ENCODE data around the gene RPTOR.
"Not testable (repeated sequence)": the region's sequence is repeated elsewhere in the genome, so short reads cannot be mapped to it uniquely, and the experiment has no call there.

The RPTOR gene

DNA sequence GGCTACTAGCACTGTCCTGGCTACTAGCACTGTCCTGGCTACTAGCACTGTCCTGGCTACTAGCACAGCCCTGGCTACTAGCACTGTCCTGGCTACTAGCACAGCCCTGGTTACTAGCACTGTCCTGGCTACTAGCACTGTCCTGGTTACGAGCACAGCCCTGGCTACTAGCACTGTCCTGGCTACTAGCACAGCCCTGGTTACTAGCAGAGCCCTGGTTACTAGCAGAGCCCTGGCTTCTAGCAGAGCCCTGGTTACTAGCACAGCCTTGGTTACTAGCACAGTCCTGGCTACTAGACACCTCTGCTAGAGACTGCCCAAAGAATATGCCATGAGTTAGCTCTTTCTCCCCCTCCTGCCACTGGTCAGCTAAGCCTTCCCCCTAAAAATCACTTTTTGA is 200.1 kb downstream of the RPTOR start:
- not testable (repeated sequence) for DNase-seq (ENCODE audit: low read depth)

DNA sequence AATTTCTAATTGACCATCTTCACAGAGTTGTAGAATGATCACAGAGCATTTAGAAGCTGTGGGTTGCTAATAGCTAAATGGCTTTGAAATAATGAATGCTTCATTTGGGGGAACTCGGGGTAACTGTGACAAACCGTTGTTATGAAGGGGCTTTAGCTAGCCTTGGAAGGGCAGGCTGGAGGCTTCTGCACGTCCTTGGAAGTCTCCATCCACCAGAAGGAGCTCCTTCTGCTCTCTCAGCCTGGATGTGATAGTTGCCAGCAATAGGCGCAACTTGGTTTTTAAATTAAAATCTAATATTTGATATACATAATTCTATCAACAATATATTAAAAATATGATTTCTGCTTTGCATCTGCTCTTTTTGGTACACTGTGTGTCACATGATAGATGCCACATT is 200.5 kb downstream of the RPTOR start:
- DNase-seq (ENCODE audit: low read depth), result no peak

DNA sequence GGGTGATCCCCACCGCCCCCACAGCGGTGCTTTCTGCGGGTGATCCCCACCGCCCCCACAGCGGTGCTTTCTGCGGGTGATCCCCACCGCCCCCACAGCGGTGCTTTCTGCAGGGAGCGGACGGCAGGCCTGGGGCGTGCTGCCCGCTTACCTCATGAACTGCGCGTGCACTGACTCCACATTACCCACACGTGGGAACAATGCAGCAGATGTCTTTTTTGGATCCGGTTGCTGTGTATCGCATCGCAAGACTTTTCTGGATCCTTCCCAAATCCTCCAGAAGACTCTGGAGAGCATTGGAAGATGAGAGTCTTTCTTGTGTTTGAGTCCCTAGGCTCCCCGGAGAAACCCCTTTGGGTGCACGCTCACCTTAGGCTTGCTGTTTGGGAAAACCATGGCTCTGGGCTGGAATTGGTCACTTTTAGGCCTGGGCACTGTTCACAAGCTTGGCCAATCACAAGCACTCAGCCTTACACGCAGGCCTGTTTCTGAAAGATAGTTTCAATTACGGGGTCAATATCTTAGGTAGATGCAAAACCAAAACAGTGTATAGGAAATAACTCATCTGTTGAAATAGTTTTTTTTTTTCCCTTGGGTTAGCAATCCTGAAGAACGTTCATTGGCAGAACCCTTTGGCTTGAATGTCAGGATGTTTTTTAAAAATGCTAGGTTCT is 201.8 kb downstream of the RPTOR start:
- DNase-seq (ENCODE audit: low read depth), result no peak

DNA sequence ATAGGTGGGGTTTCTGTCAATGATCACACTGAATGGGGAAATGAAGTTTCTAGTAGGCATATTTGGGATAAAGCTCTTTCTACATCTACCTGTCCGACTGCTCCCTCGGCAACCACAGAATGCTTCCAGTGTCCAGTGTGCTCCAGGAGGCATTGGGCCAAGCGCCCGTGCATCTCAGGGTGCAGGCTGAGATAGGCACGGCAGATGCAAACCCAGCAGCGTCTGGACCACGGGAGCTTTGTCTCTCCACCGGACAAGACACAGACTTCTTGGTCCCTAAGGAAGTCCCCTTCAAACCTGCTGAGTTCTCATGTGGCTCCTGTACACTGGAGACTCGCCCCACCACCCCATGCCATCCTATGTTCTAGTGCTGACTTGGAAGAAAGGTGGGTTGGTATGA is 202.8 kb downstream of the RPTOR start:
- no peak for DNase-seq (ENCODE audit: low read depth)

DNA sequence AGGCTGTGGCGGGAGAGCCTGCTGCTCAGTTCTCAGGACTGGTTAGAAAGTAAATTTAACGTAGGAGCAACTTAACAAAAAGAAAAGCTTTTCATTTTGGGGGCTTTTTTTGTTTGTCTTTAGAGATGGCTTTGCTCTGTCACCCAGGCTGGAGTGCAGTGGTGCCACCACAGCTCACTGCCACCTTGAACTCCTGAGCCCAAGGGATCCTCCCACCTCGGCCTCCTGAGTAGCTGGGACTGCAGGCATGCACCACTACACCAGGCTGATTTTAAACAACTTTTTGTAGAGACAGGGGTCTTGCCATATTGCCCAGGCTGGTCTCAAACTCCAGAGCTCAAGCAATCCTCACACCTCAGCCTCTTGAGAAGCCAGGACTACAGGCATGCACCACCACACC is 205.0 kb downstream of the RPTOR start:
- no peak for DNase-seq (ENCODE audit: low read depth)

DNA sequence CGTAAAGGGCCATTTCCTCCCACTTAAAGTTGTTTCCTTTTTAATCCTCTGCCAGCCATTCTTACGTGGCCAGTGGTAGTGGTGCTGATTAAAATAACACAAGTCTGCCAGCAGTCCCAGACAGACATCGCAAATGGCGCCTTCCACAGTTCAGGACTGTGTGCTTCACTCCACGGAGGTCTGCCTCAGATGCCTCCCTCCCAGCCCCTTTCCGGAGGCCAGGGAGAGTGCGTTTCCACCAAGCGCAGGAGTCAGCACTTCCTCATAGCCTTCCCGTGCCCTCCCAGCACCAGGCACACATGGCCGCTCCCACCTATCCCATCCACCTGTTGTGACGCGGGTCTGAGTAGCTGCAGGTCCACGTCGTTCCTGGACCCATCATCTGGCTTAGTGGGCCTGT is 205.6 kb downstream of the RPTOR start:
- DNase-seq (ENCODE audit: low read depth), result no peak

DNA sequence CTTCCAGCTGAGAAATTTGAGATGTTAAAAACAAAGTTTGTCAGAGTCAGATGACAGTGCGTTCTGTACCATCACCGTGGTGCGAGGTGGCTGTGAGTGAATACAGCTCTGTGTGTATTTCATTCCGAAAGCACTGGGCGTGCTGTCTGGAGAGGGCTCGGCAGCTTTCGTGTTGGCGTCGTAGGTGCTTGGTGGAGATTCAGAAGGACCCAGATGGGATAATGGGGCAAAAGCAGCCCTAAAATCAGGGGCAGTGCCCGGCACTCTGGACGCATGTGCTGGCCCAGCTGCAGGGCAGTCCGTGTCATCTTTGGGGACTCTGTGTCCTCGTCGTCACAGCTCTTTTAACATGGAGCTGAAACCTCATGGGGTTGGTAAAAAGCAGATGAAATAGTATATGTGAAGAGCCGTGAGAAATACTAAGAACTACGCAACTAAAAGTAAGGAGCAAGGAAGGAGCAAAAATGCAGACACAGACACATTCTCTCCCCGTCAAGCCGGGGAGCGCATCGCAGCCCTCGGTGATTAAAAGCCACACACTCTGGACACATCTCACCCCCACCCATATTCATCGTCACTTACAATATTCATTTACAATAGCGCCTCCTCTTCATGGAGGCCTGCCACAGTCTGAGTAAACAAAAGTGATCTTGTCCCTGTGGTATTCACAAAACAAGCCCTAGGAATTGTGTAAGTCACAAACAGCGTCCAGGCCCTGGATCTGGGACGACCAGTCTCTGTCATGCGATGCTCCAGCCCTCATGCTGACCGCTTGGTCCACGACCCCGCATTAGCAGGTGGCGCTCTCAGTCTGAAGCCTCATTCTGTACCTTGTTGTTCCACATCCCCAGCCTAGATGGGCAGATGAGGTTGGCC is 206.7 kb downstream of the RPTOR start:
- DNase-seq (ENCODE audit: low read depth), result no peak

DNA sequence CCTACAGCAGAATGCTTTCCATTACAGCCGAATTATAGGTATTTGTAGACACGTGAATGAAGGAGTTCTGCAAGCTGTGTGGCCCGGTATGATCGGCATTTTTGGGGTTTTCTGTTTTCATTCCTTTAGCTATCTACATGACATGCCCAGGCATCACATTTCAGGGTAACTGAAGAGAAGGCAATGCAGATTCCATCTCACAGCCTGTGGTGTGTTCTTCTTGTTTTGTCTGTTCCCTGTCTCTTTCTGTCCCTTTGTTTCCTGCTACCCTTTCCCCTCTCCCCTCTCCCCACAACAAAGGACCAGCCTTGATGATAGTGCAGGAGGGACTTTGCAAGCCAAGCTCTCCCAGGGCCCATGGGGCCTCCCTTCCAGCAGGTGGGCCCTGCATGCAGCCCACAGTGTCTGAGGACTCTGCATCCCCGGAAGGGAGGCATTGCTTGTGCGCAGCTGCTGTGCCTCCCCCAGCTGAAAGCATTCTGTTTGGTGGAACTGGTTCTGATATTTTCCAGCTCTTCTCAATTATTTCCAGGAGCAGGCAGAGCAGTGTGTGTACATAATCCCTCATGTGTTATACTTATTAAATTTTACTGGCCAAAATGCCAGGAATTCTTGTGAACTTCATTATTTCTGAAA is 207.4 kb downstream of the RPTOR start:
- DNase-seq (ENCODE audit: low read depth), result no peak

DNA sequence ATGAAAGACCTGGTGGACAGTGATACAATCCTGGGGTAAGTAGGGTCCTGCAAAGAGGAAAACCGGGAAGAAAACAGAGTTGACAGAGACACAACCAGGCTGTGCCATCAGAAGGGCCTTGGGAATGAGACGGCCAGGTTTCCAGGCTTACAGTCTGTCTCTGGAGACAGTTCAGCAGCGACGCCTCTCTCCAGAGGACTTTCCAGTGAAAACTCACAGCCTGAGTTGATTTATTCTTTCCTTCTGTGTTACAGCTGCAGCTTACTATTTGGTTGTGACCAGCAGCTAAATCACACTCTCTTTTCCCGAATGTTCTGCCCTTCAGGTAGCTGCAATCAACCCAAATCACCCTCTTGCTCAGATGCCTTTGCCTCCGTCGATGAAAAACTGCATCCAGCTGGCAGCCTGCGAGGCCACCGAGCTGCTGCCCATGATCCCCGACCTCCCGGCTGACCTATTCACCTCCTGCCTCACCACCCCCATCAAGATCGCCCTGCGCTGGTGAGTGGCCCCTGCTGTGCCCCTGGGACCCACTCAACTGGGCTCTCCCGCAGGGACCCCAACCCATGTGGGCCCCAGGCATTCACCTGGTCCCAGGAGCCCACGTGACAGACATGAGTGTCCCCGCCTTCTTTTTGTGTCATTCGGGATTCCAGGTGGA is 209.2 kb downstream of the RPTOR start:
- DNase-seq (ENCODE audit: low read depth), result no peak

DNA sequence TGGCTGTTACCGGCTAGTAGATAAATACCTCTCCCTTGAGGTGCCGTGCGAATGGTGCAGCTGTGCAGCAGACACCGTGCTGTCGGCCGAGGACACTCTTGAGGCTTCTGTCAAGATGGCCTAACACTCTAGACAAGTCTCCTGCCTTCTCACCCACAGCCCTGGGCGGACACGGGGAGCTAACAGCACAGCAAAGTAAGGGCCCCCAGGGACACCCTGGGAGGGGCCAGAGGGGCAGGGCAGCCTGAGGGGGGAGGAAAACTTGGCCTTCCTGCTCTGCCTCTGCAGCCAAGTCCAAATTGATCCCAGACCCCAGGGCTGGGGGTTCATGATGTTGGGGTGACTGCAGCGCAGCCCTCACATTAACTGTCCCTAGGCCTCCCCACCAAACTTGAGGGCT is 210.2 kb downstream of the RPTOR start:
- DNase-seq (ENCODE audit: low read depth), result no peak

DNA sequence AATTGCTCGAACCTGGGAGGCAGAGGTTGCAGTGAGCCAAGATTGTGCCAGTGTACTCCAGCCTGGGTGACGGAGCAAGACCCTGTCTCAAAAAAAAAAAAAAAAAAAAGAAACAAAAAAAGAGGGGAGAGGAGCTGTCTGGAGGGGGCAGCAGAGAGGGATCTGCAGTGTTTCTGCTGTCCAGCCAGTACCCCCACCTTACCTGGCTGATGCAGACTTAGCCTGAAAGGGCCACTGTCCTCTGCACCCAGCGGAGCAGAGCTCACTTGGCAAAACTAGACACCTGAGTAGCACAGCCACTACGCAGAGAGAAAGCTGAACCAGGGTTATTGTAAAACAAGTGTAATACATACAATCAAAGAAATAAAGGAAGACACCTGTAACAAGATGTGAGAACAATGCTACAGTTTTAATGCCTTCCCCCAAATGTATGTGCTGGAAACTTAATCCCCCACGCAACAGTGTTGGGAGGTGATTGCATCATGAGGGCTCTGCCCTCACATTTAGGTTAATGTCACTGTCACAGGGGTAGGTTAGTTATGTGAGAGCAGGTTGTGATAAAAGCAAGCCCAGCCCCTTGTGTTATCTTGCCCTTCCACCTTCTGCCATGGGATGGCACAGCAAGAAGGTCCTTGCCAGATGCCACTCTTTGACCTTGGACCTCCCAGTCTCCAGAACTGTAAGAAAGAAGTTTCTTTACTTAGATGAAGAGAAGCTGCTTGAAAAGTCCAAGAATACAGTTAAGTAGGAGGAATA is 211.2 kb downstream of the RPTOR start:
- no peak for DNase-seq (ENCODE audit: low read depth)

DNA sequence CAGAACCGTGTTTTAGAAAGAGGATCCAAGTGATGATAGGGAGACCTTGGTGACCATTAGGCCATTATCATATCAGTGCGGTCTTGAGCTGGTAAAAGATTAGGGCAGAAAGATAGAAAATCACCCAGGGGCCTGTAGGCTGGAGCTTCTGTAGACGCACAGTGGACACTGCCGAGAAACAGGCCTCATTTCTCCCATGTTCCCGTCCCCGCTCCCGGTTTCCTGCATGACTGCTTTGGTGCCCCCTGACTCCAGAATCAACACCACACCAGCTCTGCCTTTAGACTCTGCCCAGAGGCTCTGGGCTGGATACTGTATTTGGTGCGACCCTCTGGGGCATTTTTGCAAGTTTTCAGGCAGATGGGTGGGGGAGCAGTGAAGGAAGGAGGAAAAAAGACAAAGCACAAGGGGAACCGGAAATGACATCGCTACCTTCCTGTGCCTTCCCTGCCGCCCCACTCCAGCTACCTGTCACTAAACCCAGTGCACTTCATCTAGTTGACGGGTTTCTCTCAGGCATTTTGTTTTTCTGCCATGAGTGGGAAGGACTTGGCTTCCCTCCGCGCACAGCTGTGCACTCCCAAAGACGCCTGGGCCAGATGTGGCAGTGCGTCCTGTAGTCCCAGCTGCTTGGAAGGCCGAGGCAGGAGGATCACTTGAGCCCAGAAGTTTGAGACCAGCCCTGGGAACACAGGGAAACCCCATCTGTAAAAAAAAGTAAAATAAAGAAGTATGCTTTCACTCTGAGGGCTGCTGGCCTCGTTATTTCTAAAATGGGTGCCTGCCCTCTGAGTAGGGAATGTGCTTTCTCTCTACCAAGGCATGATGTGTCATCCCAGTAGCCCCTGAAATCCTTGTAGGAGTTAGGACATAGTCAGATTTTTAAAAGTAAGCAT is 214.1 kb downstream of the RPTOR start:
- DNase-seq (ENCODE audit: low read depth), result no peak

DNA sequence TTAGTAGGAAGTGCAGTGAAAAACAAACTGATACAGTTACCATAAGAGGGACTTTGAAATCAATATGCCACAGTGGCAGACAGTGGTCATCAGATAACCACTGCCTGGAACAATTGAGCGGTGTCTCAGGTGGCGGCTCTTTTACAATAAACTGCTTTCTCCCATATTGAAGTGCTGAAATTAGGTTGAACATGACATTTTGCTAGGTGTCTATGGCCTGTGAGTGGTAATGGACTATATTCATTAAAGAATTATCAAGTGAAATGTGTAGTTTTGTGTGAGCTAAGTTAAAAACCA is 214.7 kb downstream of the RPTOR start:
- no peak for DNase-seq (ENCODE audit: low read depth)

DNA sequence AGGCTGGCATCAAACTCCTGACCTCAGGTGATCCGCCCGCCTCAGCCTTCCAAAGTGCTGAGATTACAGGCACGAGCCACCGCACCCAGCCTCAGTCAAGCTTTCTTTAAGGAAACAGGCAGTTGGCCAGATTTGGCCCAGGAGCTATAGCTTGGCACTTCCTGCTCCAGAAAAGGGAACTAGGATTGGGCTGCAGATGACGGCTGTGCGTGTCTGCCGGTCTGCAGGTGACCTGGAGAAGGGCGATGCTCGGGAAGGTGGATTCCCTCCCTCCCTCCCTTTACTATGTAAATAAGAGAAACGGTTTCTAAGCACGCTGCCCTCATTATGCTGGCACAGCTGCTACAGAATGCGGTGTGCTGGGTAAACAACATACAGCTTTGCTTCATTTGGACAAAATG is 215.9 kb downstream of the RPTOR start:
- no peak for DNase-seq (ENCODE audit: low read depth)

DNA sequence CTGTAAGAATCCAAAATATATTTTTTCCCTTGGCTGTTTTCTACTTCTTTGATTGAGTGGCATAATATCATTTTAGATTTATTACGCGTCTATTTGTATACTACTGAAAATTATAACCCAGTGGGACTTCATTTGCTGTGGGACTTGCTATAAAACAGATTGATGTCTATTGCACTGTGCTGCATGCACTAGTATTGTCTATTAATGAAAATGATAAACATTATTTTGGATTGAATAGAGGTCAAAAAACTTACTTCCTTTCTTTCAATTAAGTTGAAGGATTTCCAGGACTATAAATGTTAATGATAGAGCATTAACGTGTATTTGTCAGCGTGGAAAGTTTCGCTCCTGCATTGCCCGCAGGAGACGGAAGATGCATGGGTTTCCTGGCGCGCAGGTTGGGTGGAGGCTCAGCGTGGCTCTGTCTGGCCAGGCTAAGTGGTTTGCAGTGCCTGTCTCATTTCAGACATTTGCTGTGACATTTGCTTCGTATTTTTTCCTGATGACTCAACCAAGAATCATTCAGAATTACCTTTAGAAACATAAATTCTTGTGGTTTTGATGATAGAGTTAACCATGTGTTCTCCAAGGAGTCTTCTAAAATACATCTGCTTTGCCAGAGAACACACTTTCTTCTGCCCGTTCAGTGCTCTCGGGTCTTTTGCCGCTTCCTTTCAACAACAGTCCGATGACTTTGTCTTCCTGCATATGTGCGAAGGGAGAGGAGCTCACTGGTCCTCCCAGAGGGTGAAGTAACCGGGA is 216.7 kb downstream of the RPTOR start:
- DNase-seq (ENCODE audit: low read depth), result no peak

DNA sequence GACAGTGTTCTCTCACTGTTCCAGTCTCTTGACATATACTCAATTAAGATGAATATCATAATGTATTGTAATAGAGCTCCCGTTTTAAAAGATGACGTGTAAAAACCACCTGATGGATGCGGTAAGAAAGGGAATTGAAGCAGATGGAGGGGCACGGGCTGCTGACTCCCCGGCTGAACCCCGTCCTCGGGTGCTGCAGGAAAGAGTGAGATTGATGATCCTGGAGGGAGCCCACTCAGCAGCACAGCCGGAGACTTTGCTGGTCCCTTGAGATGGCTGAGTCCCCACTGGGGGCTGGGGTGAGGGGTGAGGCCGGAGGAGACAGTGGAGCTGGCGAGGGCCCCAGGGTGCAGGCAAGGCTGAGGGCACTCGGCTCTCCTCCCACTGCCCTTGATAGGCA is 217.4 kb downstream of the RPTOR start:
- DNase-seq (ENCODE audit: low read depth), result no peak

DNA sequence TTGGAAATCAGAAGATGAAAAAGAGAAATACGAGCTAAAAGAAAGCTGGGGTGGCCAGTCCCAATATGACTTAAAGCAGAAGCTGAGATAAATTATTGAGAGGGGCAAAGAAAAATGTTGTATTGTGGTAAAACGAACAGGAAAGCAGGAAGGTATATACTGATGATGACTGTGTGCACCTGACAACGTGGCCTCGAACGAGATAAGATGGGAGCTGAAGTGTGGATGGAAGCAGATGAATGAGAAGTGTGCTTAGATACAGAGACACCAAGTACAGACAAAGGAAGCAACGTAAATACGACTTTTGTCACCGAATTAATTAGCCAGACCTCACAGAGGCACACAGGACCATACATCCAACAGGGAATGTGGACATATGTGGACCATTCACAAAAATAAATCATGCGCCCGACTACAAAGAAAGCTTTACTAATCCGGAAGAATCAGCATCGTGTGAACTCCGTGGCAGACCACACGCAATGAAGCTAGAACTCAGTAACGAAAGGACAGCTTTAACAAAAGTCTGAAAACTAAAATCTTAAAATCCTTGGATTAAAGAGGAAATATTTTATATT is 218.7 kb downstream of the RPTOR start:
- DNase-seq (ENCODE audit: low read depth), result no peak

DNA sequence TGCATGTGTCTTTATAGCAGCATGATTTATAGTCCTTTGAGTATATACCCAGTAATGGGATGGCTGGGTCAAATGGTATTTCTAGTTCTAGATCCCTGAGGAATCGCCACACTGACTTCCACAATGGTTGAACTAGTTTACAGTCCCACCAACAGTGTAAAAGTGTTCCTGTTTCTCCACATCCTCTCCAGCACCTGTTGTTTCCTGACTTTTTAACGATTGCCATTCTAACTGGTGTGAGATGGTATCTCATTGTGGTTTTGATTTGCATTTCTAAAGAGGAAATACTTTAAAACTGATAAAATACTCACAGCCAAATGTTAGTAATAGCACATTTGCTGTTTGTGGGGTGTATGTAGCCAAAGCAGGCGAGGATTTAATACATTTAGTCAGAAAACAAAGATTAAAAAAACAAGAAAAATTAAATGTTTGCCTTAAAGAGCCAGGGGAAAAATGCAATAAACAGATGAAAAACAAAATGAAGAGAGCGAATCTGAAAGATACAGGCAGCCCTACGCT is 220.0 kb downstream of the RPTOR start:
- not testable (repeated sequence) for DNase-seq (ENCODE audit: low read depth)

DNA sequence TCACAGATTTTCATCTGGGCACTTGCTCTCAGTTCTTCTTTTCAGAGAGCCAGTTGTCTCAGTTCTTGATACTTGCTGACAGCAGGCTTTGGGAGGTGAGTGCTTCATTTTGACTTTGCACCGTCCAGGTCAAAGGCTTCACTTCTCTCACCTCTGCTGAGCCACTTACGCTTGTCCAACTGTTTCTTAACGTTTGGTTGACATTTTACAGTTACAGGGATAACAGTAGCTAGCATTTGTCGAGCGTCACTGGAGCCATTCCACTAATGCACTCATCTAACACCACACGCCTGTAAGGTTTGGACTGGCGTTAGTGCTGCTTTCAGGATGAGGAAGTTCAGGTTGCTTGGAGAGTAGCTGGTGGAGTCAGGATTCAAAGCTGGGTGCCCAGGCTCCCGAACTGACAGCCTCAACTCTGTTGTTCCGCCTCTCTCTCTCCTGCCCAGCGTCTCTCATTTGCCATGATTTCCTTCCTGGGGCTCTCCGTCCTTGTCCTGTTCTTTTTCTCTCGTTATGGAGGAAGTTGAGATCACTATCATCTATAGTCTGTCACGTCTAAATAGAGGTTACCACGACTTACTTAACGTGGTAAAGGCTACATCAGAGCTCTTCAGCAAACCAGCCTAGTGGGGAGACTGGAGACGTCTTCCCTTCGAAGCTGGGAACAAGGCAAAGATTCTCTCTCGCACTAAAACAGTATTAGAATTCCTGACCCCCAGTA is 220.8 kb downstream of the RPTOR start:
- DNase-seq (ENCODE audit: low read depth), result no peak

All from fibroblast of the conjunctiva (primary cell).